ENCODE data around the gene TMEM223.

TMEM223 gene

DNA sequence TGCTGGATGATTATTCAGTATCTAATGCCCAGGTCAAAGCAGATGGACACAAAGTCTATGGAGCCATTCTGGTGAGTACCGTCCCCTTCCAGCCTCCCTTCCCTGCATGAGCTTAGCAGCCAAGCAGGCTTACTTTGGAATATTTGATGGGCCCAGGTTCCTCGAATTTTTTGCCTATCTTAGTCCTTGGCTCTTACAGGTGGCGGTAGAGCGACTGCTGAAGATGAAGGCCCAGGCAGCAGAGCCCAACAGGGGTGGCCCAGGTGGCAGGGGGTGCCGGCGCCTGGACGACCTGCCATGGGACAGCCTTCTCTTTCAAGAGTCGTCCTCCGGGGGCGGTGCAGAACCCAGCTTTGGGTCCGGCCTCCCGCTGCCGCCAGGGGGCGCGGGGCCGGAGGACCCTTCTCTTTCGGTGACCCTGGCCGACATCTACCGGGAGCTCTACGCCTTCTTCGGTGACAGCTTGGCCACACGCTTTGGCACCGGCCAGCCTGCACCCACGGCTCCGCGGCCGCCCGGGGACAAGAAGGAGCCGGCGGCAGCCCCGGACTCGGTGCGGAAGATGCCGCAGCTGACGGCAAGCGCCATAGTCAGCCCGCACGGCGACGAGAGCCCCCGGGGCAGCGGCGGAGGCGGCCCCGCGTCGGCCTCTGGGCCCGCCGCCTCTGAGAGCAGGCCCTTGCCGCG, 5.3 kb downstream of the TMEM223 start:
- peak; percentile 59 for DNase-seq (ENCODE audit: low read depth)
- TF ChIP-seq, protein P1, sequence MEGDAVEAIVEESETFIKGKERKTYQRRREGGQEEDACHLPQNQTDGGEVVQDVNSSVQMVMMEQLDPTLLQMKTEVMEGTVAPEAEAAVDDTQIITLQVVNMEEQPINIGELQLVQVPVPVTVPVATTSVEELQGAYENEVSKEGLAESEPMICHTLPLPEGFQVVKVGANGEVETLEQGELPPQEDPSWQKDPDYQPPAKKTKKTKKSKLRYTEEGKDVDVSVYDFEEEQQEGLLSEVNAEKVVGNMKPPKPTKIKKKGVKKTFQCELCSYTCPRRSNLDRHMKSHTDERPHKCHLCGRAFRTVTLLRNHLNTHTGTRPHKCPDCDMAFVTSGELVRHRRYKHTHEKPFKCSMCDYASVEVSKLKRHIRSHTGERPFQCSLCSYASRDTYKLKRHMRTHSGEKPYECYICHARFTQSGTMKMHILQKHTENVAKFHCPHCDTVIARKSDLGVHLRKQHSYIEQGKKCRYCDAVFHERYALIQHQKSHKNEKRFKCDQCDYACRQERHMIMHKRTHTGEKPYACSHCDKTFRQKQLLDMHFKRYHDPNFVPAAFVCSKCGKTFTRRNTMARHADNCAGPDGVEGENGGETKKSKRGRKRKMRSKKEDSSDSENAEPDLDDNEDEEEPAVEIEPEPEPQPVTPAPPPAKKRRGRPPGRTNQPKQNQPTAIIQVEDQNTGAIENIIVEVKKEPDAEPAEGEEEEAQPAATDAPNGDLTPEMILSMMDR (IDR thresholded peaks at IDR 0.05; ENCODE audit: low read depth, low read length, missing control alignments): peak; percentile 99
- H3K4me3 ChIP-seq (ENCODE audit: low read depth, low read length): peak overlapping the region; percentile 82

DNA sequence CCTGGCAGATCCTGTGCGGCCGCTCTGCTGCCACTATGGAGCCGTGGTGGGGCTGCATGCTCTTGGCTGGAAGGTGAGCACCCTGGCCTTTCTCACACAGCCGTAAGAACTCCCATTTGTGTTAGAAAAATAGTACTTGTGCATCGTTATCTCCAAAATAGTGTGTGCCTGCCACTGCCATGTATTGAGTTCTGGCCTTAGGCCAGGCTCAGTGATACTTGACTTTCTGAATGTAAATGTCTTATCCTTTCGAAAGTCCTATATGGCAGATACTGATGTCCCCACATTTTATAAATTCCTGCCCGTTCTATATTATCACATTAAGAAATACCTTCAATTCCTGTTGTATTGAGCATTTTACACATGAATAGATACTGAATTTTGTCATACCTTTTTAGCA, 9.1 kb downstream of the TMEM223 start:
- TF ChIP-seq, protein P1 (IDR thresholded peaks at IDR 0.05; ENCODE audit: low read depth, low read length, missing control alignments): no peak
- no peak for DNase-seq (ENCODE audit: low read depth)
- H3K4me3 ChIP-seq (ENCODE audit: low read depth, low read length): no peak overlapping the region

DNA sequence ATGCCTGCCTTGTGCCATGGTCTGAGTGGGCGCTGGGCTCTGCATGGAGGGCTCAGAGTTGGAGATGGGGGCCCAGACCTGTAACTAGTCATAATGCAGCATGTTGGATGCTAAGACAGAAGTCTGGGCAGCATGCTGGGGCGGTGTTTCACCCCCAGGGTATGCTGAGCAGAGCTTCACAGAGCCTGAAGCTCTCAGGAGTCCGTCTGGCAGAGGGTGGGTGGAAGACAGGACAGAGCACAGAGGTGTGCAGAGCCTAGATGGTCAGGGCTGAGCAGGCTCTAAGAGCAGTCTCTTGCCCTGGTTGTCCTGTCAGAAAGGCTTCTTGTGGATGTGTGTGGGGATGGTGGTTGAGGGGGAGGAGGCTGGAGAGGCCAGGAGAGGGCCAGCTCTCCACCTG, 13.4 kb downstream of the TMEM223 start:
- no peak overlapping the region for H3K4me3 ChIP-seq (ENCODE audit: low read depth, low read length)
- DNase-seq (ENCODE audit: low read depth): no peak
- TF ChIP-seq, protein P1 (IDR thresholded peaks at IDR 0.05; ENCODE audit: low read depth, low read length, missing control alignments): no peak

DNA sequence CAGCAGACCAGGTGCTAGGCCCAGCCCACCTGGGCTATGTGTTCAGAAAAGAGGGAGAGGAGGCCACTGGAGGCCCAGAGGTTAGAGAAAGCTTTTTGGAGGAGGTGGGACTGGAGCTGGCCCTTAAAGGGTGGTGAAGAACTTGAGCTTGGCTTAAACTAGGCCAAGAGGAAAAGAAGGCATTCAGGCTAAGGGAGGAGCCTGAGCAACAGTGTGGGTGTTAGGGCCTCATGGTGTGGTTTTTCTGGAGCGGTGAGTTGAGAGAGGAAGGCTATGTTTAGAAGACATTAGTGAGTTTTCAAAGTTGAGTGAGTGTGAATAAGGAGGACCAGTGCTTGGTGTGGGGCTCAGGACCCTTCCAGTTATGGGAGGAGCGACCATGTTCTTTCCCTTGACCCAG, 14.4 kb downstream of the TMEM223 start:
- no peak overlapping the region for H3K4me3 ChIP-seq (ENCODE audit: low read depth, low read length)
- TF ChIP-seq, protein P1 (IDR thresholded peaks at IDR 0.05; ENCODE audit: low read depth, low read length, missing control alignments): no peak
- DNase-seq (ENCODE audit: low read depth): no peak

DNA sequence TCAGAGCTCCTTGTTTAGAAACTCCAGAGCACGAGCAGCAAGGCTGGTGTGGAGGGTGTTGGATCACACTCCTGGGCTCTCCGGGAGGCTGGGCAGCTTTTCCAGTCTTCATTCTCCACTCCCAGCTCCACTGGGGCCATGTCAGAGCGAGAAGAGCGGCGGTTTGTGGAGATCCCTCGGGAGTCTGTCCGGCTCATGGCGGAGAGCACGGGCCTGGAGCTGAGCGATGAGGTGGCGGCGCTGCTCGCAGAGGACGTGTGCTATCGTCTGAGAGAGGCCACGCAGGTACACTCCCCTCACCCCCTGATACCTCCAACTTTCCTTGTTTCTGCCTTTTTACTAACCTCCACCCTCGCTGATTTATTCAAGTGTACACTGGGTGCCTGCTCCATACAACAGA, 16.2 kb downstream of the TMEM223 start:
- H3K4me3 ChIP-seq (ENCODE audit: low read depth, low read length): no peak overlapping the region
- TF ChIP-seq, protein P1 (IDR thresholded peaks at IDR 0.05; ENCODE audit: low read depth, low read length, missing control alignments): no peak
- no peak for DNase-seq (ENCODE audit: low read depth)

DNA sequence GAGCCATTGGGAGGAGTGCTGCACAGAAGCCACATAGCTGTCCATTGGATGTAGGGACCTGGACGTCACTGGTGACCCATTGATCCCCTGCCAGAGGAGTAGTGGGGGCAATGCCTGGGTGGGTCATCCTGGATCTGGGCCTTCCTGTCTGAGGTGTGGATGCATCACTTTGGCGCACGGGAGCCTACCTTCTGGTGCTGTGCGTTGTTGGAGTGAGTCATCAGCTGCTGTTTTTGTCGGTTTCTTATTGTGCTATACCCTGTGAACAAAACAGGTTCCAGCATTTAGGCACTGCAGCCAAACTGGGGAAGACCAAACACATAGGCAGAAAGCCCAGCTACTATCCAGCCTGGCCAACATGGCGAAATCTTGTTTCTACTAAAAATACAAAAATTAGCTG, 17.4 kb downstream of the TMEM223 start:
- H3K4me3 ChIP-seq (ENCODE audit: low read depth, low read length): no peak overlapping the region
- no peak for DNase-seq (ENCODE audit: low read depth)
- TF ChIP-seq, protein P1 (IDR thresholded peaks at IDR 0.05; ENCODE audit: low read depth, low read length, missing control alignments): no peak
